Smooth muscle cell (in vitro differentiated cells): ENCODE data around the gene CLRN3. TPM values are rescaled to one million over a fixed set of nuclear protein-coding genes. Genes with fewer than 3 reads are reported as not detected.

ENCODE experiments used
- DNase-seq: peaks from one replicate; lab custom pipeline; 2025; ENCODE audit not compliant: unreplicated experiment; lab: John Stamatoyannopoulos, UW
- H2AFZ ChIP-seq: fragments of 200-600 bp; sonication (generic); 2 replicates; pipeline ENCODE4 v1.6.0; 2016; ENCODE audit warnings: antibody characterized with exemption, low read depth, mild to moderate bottlenecking
- H3F3A ChIP-seq: fragments of 200-600 bp; sonication (generic); 2 replicates; pipeline ENCODE4 v1.6.0; 2017; ENCODE audit warnings: antibody characterized with exemption, low read depth
- H3K27ac ChIP-seq: fragments of 200-600 bp; sonication (generic); 2 replicates; pipeline ENCODE4 v1.5.1; 2016; ENCODE audit warnings: low read depth, mild to moderate bottlenecking
- H3K27me3 ChIP-seq: fragments of 200-600 bp; sonication (generic); 2 replicates; pipeline ENCODE4 v1.6.1; 2016; ENCODE audit warnings: low read depth, mild to moderate bottlenecking
- H3K36me3 ChIP-seq: fragments of 200-600 bp; sonication (generic); 2 replicates; pipeline ENCODE4 v1.5.1; 2016; ENCODE audit warnings: low read depth
- H3K4me1 ChIP-seq: fragments of 200-600 bp; sonication (generic); 2 replicates; pipeline ENCODE4 v1.5.1; 2016; ENCODE audit warnings: low read depth
- H3K4me2 ChIP-seq: fragments of 200-600 bp; sonication (generic); 2 replicates; pipeline ENCODE4 v1.6.0; 2016; ENCODE audit warnings: mild to moderate bottlenecking
- H3K4me3 ChIP-seq: fragments of 200-600 bp; sonication (generic); 2 replicates; pipeline ENCODE4 v1.5.1; 2016; ENCODE audit warnings: mild to moderate bottlenecking
- H3K79me2 ChIP-seq: fragments of 200-600 bp; sonication (generic); 2 replicates; pipeline ENCODE4 v1.6.0; 2016; ENCODE audit warnings: low read depth, mild to moderate bottlenecking
- H3K9ac ChIP-seq: fragments of 200-600 bp; sonication (generic); 2 replicates; pipeline ENCODE4 v1.6.0; 2016; ENCODE audit warnings: low read depth
- H3K9me3 ChIP-seq: fragments of 200-600 bp; sonication (generic); replicated peaks from 2 replicates; pipeline ENCODE4 v1.5.1; 2016; ENCODE audit warnings: low read depth
- H4K20me1 ChIP-seq: fragments of 200-600 bp; sonication (generic); 2 replicates; pipeline ENCODE4 v1.6.0; 2016; ENCODE audit warnings: low read depth
- WGBS: methylation state at CpG from one replicate; pipeline ENCODE4 v1.1.7; 2016; ENCODE audit warnings: low lambda C conversion rate; 5-methylcytosine and 5-hydroxymethylcytosine counted together
- polyA plus RNA-seq: library from polyadenylated mRNA; unstranded; fragments of >200 nt; fragmentation: Nextera tagmentation; extraction: Ambion mirVana; gene quantifications from 2 replicates; pipeline ENCODE4 v1.2.1, GENCODE V29; 2016
- total RNA-seq: library from RNA; depleted of rRNA; stranded (reverse); fragments of >200 nt; gene quantifications from 2 replicates; pipeline ENCODE4 v1.2.3, GENCODE V29; 2014
- TF ChIP-seq, protein P1 (sequence below): fragments of 200-600 bp; sonication (generic); IDR thresholded peaks from 2 replicates; pipeline ENCODE4 v1.5.1; 2017; ENCODE audit warnings: borderline replicate concordance, mild to moderate bottlenecking, antibody characterized with exemption; ENCODE audit not compliant: insufficient read depth, poor library complexity, severe bottlenecking

The CLRN3 gene
- total and polyA plus RNA-seq, 2 experiments from 2014 or later, result not detected

DNA sequence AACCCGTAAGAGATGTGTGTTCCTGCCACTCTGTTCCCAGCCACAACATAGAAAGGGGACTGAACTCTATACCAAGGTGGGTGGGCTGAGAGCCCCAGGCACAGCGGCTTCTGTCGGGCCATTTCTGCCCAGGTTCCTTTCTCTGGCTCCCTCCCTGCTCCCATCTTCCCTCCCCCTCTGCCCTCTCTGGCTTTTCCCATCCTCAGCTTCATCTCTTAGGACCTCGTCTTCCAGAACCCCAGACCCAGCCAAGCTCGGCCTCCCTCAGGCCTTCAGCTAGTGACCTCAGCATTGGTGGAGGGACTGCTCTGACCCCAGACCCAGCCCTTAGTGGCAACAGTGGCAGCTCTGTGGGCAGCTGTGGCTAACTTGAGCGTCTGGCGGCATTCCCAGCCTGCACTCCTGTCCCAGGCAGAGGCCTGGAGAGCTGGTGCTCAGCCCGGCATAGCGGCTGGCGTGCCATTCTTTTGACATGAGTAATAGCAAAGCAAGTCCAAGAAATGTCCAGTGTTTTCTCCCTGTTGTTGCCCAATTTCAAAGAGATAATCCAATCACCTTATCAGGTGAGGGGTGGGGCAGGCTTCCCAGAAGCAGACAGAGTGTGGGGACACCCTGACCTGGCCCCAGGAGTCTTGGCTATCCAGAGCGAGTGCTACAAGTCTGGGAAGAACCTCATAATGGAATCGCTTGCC is 30.1 kb upstream of the CLRN3 start:
- 33% methylated on average over 12 of the region's 12 CpGs for WGBS
- peak; percentile 35 for DNase-seq

GRCh38 chr10:127922206-127922605 is 29.5 kb upstream of the CLRN3 start:
- no peaks in the 10 kb centered on the region for H3K36me3 ChIP-seq
- no peaks in the 10 kb centered on the region for H3K9me3 ChIP-seq
- H4K20me1 ChIP-seq, result no peaks in the 10 kb centered on the region
- H2AFZ ChIP-seq, result no peak overlapping the region
- H3K9ac ChIP-seq, result peak overlapping the region; percentile 67
- peak overlapping the region; percentile 88 for H3K27ac ChIP-seq
- WGBS, result 97% methylated on average over 9 of the region's 9 CpGs
- TF ChIP-seq, protein P1, sequence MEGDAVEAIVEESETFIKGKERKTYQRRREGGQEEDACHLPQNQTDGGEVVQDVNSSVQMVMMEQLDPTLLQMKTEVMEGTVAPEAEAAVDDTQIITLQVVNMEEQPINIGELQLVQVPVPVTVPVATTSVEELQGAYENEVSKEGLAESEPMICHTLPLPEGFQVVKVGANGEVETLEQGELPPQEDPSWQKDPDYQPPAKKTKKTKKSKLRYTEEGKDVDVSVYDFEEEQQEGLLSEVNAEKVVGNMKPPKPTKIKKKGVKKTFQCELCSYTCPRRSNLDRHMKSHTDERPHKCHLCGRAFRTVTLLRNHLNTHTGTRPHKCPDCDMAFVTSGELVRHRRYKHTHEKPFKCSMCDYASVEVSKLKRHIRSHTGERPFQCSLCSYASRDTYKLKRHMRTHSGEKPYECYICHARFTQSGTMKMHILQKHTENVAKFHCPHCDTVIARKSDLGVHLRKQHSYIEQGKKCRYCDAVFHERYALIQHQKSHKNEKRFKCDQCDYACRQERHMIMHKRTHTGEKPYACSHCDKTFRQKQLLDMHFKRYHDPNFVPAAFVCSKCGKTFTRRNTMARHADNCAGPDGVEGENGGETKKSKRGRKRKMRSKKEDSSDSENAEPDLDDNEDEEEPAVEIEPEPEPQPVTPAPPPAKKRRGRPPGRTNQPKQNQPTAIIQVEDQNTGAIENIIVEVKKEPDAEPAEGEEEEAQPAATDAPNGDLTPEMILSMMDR, result no peak
- peaks cover 22% of the 10 kb centered on the region for H3F3A ChIP-seq
- H3K4me1 ChIP-seq, result peaks cover 9% of the 10 kb centered on the region
- peaks cover 24% of the 10 kb centered on the region for H3K79me2 ChIP-seq
- H3K4me3 ChIP-seq, result no peak overlapping the region
- no peak for DNase-seq
- peak overlapping the region; percentile 5 for H3K4me2 ChIP-seq
- H3K27me3 ChIP-seq, result no peaks in the 10 kb centered on the region

More for the DNA sequence above, 30.1 kb upstream of the CLRN3 start:
- H3K4me2 ChIP-seq, result peak overlapping the region; percentile 42
- H3K27ac ChIP-seq, result peak overlapping the region; percentile 88
- H3K79me2 ChIP-seq, result peaks cover 28% of the 10 kb centered on the region
- no peaks in the 10 kb centered on the region for H3K36me3 ChIP-seq
- H2AFZ ChIP-seq, result no peak overlapping the region
- no peaks in the 10 kb centered on the region for H3K27me3 ChIP-seq
- H3K4me1 ChIP-seq, result peaks cover 13% of the 10 kb centered on the region
- H4K20me1 ChIP-seq, result no peaks in the 10 kb centered on the region
- H3K9ac ChIP-seq, result peak overlapping the region; percentile 67
- TF ChIP-seq, protein P1, result no peak
- no peaks in the 10 kb centered on the region for H3K9me3 ChIP-seq
- peaks cover 27% of the 10 kb centered on the region for H3F3A ChIP-seq
- no peak overlapping the region for H3K4me3 ChIP-seq

GRCh38 chr10:127921753-127922145 is 29.0 kb upstream of the CLRN3 start:
- TF ChIP-seq, protein P1, result no peak
- H3K4me1 ChIP-seq, result peaks cover 9% of the 10 kb centered on the region
- H3K4me3 ChIP-seq, result no peak overlapping the region
- H4K20me1 ChIP-seq, result no peaks in the 10 kb centered on the region
- no peaks in the 10 kb centered on the region for H3K9me3 ChIP-seq
- H3K9ac ChIP-seq, result peak overlapping the region; percentile 67
- peaks cover 23% of the 10 kb centered on the region for H3K79me2 ChIP-seq
- 86% methylated on average over 2 of the region's 2 CpGs for WGBS
- H2AFZ ChIP-seq, result no peak overlapping the region
- H3K27ac ChIP-seq, result peak overlapping the region; percentile 88
- peaks cover 22% of the 10 kb centered on the region for H3F3A ChIP-seq
- H3K27me3 ChIP-seq, result no peaks in the 10 kb centered on the region
- no peaks in the 10 kb centered on the region for H3K36me3 ChIP-seq
- DNase-seq, result no peak
- peak overlapping the region; percentile 5 for H3K4me2 ChIP-seq
